PC-9 (cell line): ENCODE results near the gene LRP1B.
"Not testable (repeated sequence)": the region's sequence is repeated elsewhere in the genome, so short reads cannot be mapped to it uniquely, and the experiment has no call there.

ENCODE experiments used
- CTCF ChIP-seq: fragments of 200-600 bp; sonication (generic); conservative IDR thresholded peaks from 2 replicates; pipeline ENCODE4 v1.6.1; 2017; ENCODE audit warnings: mixed run types, antibody characterized with exemption, mild to moderate bottlenecking, moderate library complexity
- EZH2 ChIP-seq: fragments of 200-600 bp; sonication (generic); IDR thresholded peaks from 2 replicates; pipeline ENCODE4 v1.8.0; 2017; ENCODE audit warnings: antibody characterized with exemption, low read depth

- not testable (repeated sequence) for TF ChIP-seq CTCF, EZH2
These were observed 1703.8 kb downstream of the LRP1B start for GRCh38 chr2:140427033-140427432.
